Activated naive CD8-positive, alpha-beta T cell treated with anti-CD3 and anti-CD28 coated beads, Interleukin-2, amount 50 U/mL, for 16 hours (primary cell): ENCODE measurements around the gene ELSPBP1.
"Not testable (repeated sequence)": the region's sequence is repeated elsewhere in the genome, so short reads cannot be mapped to it uniquely, and the experiment has no call there.

Experiments
- DNase-seq: peaks from one replicate; pipeline ENCODE4 v3.0.0-alpha.2; 2020; ENCODE audit warnings: low read depth, low spot score

ELSPBP1 gene

DNA sequence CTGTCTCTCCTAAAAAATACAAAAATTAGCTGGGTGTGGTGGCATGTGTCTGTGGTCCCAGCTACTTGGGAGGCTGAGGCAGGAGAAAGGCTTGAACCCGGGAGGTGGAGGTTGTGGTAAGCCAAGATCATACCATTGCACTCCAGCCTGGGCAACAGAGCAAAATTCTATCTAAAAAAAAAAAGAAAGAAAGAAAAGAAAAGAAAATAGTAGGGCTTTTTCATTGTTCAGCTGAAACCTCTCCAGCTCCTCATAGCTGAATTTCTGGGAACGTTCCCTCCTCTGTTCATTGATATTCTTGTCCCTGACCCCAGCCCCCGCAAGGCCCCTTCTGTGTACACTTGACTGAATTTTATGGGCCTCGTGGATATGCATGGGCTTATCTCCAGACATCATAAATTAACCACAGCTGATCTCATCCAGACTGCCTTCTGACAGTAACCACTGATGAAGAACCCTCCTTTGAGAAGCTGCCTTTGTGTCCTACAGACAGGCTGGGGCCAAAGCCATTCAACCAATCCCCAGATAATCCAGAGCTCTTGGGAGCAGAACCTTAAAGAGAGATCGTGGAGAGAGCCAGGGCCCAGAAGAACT, at the start of gene ELSPBP1:
Gene ELSPBP1 (plus strand): TSS at position 424 of the 594 bp plus-strand sequence. CDS start 14,036 bp downstream, outside the sequence.
- no peak for DNase-seq

DNA sequence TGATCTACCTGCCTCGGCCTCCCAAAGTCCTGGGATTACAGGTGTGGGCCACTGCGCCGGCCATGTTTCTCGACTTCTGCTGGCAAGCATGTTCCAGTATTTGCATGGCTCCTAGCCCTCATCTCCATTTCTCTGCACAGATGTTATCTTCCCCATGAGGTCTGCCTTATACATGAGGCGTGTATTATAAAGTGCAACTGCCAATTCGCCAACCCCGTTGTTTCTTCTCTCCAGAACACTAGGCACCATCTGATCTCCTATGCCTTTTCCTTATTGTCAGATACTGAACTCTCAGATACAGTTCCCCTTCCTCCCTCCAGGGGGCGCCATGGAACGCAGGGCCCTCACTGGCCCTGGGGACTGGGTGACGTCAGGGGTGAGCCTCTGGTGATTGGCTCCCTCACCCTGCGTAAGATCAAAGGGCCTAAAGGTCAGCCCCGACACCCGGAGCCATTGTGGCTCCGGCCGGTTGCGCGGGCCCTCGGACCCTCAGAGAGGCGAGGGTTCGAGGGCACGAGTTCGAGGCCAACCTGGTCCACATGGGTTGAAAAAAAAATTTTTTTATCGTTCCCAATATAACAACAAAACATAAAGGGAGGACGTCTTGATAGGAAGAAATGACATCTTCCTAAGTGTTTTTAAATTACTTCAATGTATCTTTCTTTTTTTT, 44.4 kb upstream of the ELSPBP1 start:
- DNase-seq = not testable (repeated sequence)

- not testable (repeated sequence) for DNase-seq
These were observed 42.3 kb upstream of the ELSPBP1 start for GRCh38 chr19:47952132-47952531.

DNA sequence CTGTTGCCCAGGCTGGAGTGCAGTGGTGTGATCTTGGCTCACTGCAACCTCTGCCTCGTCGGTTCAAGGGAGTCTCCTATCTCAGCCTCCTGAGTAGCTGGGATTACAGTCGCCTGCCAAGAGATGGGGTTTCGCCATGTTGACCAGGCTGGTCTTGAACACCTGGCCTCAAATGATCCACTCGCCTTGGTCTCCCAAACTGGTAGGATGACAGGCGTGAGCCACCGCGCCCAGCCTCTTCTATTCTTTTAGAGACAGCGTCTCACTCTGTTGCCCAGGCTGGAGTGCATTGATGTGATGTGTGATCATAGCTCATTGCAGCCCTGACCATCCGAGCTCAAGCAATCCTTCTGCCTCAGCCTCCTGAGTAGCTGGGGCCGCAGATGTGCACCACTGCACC, 38.5 kb upstream of the ELSPBP1 start:
- DNase-seq = not testable (repeated sequence)

DNA sequence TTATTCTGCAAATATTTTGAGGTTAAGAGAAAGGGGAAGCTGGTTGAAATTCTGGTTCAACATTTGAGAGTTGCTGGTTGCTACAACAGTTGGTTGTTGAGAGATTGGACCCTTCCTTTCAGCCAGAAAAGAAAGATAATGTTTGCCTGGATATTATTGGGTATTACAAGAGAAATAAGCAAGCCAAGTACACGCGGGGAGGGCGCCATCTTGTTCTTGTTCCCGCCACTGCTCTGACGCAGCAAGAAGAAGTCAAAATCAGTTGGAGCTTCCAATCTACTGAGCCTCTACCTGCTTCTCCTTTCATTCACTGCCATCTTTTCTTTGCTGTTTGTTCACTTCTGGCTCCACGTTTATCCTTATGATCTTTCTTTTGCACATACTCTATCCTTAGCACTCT, 20.9 kb upstream of the ELSPBP1 start:
- no peak for DNase-seq

- no peak for DNase-seq
These were observed 3.1 kb upstream of the ELSPBP1 start for GRCh38 chr19:47991191-47991808.

DNA sequence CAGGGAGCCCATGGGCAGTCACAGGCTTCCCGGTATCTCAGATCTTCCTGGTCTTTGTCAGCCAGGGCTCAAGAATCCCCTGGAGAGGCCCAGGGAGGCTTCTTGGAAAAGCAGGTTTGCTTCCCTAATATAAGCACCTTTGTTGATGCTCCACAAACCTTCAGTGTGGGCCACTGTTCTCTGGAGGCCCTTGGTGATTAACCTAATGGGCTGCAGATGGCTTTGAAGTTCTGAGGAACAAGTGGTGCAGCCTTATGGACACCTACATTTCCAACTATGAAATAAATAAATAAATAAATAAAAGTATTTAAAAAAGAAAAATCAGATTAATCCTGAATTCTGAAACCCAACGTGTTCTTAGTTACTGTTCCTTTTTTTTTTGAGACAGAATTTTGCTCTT, 2.4 kb upstream of the ELSPBP1 start, which contains the start of gene BSPH1:
Gene BSPH1 (minus strand): TSS at position 101 of the 400 bp plus-strand sequence. CDS start 89 bp downstream, at position 12.
- no peak for DNase-seq

- no peak for DNase-seq
These were observed 1.8 kb downstream of the ELSPBP1 start for GRCh38 chr19:47996230-47996727.

DNA sequence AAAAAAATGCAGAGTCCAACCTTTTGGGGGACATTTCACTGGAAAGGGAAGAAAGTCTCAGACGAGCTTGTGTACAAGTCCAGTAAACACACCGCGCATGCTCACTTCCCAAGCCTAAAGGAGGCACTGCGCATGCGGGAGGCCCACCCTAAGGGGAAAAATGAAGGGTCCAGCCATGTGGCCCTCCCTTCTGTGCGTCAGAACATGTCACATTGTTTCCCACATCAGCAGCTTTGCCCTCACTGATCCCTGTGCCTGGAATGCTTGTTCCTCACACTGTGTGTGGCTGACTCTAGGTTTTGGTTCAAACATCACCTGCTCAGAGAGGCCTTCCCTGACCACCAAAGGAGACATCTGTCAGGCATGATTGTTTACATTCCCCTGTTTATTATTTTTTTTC, 4.4 kb downstream of the ELSPBP1 start:
- DNase-seq = no peak

DNA sequence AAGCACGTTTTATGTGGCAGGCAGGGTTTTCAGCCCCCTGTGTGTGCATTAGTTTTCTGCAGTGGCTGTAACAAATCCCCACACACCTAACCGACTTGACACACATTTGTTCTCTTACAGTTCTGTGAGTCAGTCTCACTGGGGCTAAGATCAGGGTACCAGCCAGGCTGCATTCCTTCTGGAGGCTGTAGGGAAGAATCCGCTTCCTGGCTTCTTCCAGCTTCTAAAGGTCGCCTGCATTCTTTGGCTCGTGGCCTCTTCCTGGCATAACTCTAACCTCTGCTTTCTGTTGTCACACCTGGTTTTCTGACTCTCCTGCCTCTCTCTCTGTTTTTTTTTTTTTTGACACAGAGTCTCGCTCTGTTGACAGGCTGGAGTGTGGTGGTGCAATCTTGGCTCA, 6.4 kb downstream of the ELSPBP1 start:
- no peak for DNase-seq

- no peak for DNase-seq
These were observed 9.8 kb downstream of the ELSPBP1 start for GRCh38 chr19:48004236-48004635.

DNA sequence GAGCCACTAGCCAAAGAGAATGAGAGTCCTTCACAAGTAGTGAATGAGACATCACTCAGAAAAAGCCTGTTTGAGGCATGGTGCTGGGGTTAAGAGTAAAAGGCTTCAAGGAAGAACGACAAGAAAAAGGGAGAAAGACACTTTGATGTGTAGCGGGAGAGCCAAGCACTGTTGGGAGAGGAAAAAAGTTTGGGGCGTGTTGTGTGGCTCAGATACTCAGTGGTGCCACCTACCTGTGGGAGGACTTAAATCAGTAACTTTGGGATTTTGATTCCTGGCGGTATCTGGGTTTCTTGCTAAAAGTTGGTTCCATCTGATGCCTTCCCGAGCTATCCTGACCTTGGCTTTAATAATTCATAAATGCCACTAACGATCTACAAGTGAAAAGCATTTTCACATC, 12.3 kb downstream of the ELSPBP1 start:
- DNase-seq = no peak

GRCh38 chr19:48010932-48011758, 16.7 kb downstream of the ELSPBP1 start:
- DNase-seq = no peak

- no peak for DNase-seq
These were observed 26.3 kb downstream of the ELSPBP1 start for GRCh38 chr19:48020686-48021085.

- DNase-seq = no peak
These were observed 28.6 kb downstream of the ELSPBP1 start for GRCh38 chr19:48023011-48023410.

DNA sequence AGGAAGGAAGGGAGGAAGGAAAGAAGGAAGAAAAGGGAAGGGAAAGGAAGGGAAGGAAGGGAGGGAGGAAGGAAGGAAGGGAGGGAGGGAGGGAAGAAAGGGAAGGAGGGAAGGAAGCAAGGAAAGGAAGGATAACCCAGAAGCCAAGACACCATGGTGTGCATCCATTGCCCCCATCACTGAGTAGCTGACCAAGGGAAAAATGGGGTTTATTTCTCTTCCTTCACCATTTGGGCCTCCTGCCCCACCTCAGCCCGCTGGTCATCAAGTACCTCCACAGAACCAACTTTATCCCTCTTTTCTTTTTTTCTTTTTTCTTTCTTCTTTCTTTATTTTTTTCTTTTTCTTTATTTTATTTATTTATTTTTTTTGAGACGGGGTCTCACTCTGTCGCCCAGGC, 29.1 kb downstream of the ELSPBP1 start:
- no peak for DNase-seq

DNA sequence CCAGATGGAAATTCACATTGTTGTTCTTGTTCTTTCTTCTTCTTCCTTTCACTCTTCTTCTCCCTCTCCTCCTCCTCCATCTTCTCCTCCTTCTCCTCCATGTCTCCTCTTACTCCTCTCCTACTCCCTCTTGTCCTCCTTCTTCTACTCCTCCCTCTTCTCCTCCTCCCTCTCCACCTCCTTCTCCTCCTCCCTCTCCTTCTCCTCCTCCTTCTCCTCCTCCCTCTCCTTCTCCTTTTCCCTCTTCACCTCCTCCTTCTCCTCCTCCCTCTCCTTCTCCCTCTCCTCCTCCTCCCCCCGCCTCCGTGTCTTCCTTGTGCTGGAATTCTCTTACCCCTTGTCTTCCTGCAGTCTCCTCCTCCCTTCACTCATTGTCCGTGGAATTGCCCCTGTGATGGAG, 31.0 kb downstream of the ELSPBP1 start:
- DNase-seq = no peak

DNA sequence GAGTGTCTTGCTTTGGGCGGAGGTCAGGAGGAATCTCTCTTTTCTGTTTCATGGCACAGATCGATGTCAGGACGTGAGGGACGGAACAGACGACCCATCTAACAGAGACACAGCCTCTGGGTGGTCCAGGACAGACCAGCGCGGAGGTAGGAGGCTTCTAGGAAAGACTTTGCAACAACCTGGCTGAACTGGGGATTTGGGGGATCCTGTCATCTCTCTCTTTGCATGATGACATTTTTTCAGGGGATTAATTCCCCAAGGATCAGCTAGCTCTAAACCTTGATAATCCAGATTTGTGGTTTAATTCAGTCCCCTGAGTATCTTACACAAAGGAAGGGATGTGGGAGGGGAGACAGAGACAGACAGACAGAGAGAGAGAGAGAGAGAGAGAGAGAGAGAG, 35.0 kb downstream of the ELSPBP1 start:
- DNase-seq = no peak

DNA sequence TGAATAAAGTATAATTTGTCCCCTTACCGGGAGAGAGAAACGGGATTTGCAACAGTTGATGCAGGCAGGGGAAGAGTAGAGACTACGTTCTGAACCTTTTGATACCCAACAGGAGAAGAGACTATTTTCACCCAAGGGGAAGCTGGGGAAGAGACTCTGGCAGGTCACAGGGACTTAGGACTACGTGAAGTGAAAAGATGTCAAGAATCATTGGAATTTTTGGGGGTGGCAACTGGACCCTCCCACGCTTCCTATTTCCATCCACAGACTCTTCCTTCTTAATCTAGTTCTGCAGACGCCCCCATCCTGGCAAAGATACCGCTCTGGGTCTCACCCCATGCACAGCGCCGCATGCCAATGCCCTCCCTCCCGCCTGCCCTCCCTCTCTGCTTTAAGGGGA, 35.6 kb downstream of the ELSPBP1 start:
- no peak for DNase-seq

DNA sequence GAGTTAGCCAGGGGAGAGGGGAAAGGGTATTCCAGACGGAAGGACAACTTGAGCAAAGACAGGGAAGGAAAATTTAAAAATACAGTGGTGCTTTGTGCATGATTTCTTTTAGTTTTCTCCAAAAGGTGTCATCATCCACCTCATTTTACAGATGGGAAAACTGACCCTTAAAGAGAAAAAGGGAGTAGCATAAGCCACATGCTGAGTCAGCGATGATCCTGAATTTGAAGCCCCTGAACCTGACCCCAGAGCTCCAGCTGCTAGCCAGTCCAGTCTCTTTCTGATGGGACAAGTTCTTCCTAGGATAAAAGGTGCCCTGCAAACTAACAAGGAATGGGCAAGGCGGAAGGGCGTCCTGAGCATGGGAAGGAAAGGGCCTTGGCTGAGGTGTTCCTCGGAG, 39.2 kb downstream of the ELSPBP1 start:
- DNase-seq = no peak

GRCh38 chr19:48036765-48037164, 42.3 kb downstream of the ELSPBP1 start:
- no peak for DNase-seq
